Ramos (cell line): Measurements from ENCODE around the gene PSEN1.

Experiments used
- in situ Hi-C: fragments of 300-500 bp; cut with MboI; formaldehyde crosslinking; loops from one replicate; pipeline ENCODE4 v1.14.3; 2022; ENCODE audit warnings: low sequenced_read_pairs; ENCODE audit not compliant: unreplicated experiment

Gene PSEN1

GRCh38 chr14:73250781-73251500, 114.6 kb downstream of the PSEN1 start:
- in situ Hi-C loops = no loop called here

GRCh38 chr14:73251516-73252215, 115.4 kb downstream of the PSEN1 start:
- in situ Hi-C loops = no loop called here

GRCh38 chr14:73252491-73253322, 116.4 kb downstream of the PSEN1 start:
- in situ Hi-C loops = no loop called here

- in situ Hi-C loops = no loop called here
These were observed 117.0 kb downstream of the PSEN1 start for GRCh38 chr14:73253323-73253610.

- in situ Hi-C loops = no loop called here
These were observed 117.4 kb downstream of the PSEN1 start for GRCh38 chr14:73253721-73254120.

- in situ Hi-C loops = no loop called here
These were observed 118.1 kb downstream of the PSEN1 start for GRCh38 chr14:73254247-73255004.

GRCh38 chr14:73255005-73255400, 118.7 kb downstream of the PSEN1 start:
- in situ Hi-C loops = no loop called here

GRCh38 chr14:73255693-73256225, 119.5 kb downstream of the PSEN1 start:
- in situ Hi-C loops = no loop called here

GRCh38 chr14:73258076-73258475, 121.8 kb downstream of the PSEN1 start:
- in situ Hi-C loops = no loop called here

- in situ Hi-C loops = no loop called here
These were observed 122.7 kb downstream of the PSEN1 start for GRCh38 chr14:73258845-73259611.

GRCh38 chr14:73259837-73260236, 123.5 kb downstream of the PSEN1 start:
- in situ Hi-C loops = no loop called here

GRCh38 chr14:73260574-73260973, 124.3 kb downstream of the PSEN1 start:
- in situ Hi-C loops = no loop called here

GRCh38 chr14:73261075-73261474, 124.8 kb downstream of the PSEN1 start:
- in situ Hi-C loops = no loop called here

- in situ Hi-C loops = no loop called here
These were observed 125.5 kb downstream of the PSEN1 start for GRCh38 chr14:73261520-73262426.

- in situ Hi-C loops = no loop called here
These were observed 126.3 kb downstream of the PSEN1 start for GRCh38 chr14:73262427-73263183.

- in situ Hi-C loops = no loop called here
These were observed 127.3 kb downstream of the PSEN1 start for GRCh38 chr14:73263606-73264005.

- in situ Hi-C loops = no loop called here
These were observed 128.0 kb downstream of the PSEN1 start for GRCh38 chr14:73264080-73264884.
